ENCODE results near the gene SLC16A13.

GRCh38 chr17:7070712-7071111 lies 34.9 kb downstream of the SLC16A13 start:
- no peak for TF ChIP-seq CTCF (conservative IDR thresholded peaks at IDR 0.05 in 1 of 2, IDR thresholded peaks at IDR 0.05 in 1 of 2; ENCODE audit: low read depth in 1 of 2, low read length in 2 of 2)
- no peak for TF ChIP-seq EZH2 (IDR thresholded peaks at IDR 0.05; ENCODE audit: low read length, missing control alignments)
